Gastrocnemius medialis (tissue), 4 donors: ENCODE results near the gene ARHGAP25.

Experiments used
- CTCF ChIP-seq, 5 experiments: fragments of 450-650 bp in 3 of 5; fragments of 200-600 bp in 2 of 5; sonication (generic) in 2 of 5; IDR thresholded peaks in 4 of 5; conservative IDR thresholded peaks in 1 of 5; 1 replicate in 4 of 5; 2 replicates in 1 of 5; pipeline ENCODE4 v1.5.1; 2016 to 2019; ENCODE audit warnings: antibody characterized with exemption in 5 of 5, mild to moderate bottlenecking in 3 of 5, moderate library complexity in 3 of 5
- POLR2A ChIP-seq, 2 donors: fragments of 450-650 bp; IDR thresholded peaks; one replicate each; pipeline ENCODE4 v1.6.1; 2017; ENCODE audit warnings: antibody characterized with exemption in 2 of 2, mild to moderate bottlenecking in 2 of 2, moderate library complexity in 2 of 2

GRCh38 chr2:68741238-68741637, 6.6 kb downstream of the ARHGAP25 start:
- TF ChIP-seq CTCF (IDR thresholded peaks at IDR 0.05 in 4 of 5, conservative IDR thresholded peaks at IDR 0.05 in 1 of 5) = no peak
- no peak for TF ChIP-seq POLR2A (IDR thresholded peaks at IDR 0.05)
